RCC 7860 (cell line): ENCODE data around the gene CCIN.
A peak's percentile ranks its signal among the peaks of the same experiment; 100 is the strongest.

Experiments used
- DNase-seq: peaks from one replicate; pipeline ENCODE4 v3.0.0-alpha.2; 2015; ENCODE audit warnings: low spot score
- FAIRE-seq: peaks from 2 replicates; lab custom pipeline; 2012; peaks lifted over from hg19 to GRCh38; lab: Jason Lieb, UNC

Gene CCIN

DNA sequence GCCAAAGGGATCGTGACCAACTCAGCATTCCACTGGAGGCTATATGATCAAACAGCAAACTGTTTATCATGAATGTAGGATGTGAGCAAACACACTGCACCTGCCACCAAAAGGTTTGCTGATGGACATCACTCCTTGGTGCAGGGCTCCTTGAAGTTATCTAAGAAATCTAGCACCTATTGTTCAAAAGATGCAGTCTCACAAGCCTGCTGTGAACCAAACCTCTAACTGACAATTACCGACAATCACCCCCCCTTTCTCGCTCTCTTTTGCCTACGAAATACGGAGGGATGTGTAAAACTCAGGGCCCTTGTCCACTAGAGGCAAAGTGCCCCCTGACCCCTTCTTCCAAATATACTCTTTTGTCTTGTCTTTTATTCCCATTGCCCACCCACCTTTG is 19.0 kb downstream of the CCIN start:
- FAIRE-seq = no peak

DNA sequence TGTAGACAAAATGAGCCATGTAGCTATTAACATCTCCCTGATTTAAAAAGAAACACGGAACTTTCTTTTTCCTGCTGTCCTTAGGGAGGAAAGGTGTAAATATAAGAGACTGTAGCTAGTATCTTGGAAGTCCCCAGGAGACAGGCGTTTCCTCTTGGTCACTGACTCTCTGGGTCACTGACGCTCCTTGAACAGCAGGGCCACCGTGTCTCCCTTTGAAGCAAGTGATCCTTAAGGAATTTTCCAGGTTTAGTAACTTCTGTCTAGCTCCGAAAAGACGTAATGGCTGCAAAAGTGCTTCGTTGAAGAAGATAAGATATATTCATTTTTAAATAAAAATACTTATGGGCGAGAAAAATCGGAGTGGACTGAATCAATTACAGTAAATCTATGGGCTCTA is 20.8 kb downstream of the CCIN start:
- DNase-seq = peak; percentile 46

More for the DNA sequence above, 19.0 kb downstream of the CCIN start:
- no peak for DNase-seq

DNA sequence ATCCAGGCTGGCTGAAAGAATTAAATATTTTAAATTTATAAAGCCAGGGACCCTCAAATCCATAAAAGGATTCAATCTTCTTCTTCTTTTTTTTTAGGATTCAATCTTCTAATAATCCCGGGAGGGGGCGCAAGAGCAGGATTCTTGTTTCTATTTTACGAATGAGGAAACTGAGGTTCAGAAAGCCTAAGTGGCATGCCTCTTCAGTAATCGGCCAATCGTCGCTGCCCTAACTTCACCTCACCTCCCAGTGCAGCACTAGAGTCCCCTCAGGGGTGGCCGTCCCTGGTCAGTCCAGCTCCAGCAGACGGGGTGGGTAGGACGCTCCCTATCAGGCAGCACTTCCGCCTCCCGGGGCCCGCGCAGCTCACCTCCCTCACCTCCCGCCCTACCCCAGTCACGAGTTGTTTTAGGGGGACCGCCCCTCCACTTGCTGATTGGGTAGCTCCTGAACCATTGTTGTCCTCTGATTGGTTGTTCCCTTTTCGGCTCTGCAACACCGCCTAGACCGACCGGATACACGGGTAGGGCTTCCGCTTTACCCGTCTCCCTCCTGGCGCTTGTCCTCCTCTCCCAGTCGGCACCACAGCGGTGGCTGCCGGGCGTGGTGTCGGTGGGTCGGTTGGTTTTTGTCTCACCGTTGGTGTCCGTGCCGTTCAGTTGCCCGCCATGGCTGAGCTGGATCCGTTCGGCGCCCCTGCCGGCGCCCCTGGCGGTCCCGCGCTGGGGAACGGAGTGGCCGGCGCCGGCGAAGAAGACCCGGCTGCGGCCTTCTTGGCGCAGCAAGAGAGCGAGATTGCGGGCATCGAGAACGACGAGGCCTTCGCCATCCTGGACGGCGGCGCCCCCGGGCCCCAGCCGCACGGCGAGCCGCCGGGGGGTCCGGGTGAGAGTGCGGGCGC is 21.5 kb downstream of the CCIN start, which contains the start of gene CLTA:
CLTA (plus strand) TSS at position 534 of the 902 bp plus-strand sequence; CDS start at position 670, 136 bp downstream.
- FAIRE-seq (peak; percentile 85), DNase-seq (peak; percentile 97)

More for the DNA sequence above, 20.8 kb downstream of the CCIN start:
- FAIRE-seq = no peak

DNA sequence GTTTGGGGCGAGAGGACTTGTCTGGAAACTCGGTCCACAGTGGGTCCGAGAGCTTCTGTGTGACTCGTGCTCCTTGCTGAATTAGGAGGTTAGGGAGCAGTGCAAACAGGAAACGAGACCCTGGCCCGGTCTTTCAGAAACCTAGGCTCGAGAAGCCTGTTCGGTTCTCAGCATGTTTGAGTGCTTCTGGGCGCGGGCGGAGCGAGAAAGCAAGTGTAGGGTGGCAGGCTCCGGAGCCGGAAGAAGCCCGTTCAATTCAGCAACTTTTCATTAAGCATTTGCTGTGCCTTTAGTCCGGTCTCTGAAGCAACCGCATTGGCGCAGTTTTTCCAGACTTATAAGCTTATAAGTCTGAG is 22.1 kb downstream of the CCIN start:
- FAIRE-seq (no peak), DNase-seq (no peak)

DNA sequence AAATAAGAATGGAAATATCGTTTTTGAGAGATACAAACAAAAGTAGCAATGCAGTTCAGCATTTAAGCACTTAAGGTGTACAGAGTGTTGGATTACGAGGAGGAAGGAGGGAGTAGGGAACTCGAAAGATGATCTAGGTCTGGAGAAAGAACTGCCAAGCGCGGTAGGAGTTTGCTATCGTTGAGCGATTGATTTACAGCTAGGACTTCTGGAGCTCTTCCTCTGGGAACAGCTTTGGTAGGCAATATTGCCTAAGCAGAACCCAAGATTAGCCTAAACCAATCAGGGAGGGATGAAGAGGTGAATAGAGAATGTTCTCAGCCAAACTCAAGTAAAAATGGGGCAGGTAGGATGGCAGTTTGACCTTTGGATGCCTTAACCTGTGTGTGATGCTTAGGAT is 22.5 kb downstream of the CCIN start:
- FAIRE-seq = no peak

DNA sequence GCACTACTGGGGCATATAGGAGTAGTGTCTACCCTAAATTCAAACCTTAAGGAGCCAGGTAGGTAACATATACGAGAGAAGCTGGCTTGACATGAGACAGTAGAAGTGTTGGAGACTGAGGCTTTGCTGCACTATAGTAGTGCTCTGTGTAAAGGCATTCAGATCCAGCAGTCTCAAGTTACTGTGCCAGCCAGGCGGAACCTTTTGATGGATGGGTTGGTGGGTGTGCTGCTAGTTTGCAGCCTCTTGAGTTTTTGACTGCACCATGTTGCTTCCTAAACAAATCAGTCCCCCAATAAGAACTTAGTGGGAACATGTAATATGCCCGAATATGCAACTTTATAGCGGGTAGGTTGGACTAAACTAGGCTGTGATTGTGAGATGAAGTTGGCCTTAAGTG is 23.0 kb downstream of the CCIN start:
- FAIRE-seq = no peak
- peak; percentile 13 for DNase-seq

More for the DNA sequence above, 22.5 kb downstream of the CCIN start:
- no peak for DNase-seq

DNA sequence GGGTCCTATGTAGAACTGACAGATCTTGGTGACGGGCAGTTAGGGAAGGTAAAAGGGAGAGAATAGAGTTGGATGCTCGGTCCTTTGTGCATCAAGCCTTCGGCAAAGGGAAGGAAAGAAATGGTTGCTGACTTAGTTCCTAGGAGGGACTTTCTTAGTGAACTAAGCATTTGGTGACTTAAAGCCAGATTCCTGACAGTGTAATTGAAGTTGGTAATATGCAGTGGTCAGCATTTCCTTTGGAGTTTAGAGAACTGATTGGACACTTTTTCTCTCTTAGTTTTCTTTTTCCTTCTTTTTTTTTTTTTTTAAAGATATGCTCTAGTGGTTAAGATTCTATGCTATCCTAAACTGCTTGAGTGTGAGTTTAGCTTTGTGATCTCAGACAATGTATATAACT is 23.8 kb downstream of the CCIN start:
- DNase-seq (no peak), FAIRE-seq (no peak)

DNA sequence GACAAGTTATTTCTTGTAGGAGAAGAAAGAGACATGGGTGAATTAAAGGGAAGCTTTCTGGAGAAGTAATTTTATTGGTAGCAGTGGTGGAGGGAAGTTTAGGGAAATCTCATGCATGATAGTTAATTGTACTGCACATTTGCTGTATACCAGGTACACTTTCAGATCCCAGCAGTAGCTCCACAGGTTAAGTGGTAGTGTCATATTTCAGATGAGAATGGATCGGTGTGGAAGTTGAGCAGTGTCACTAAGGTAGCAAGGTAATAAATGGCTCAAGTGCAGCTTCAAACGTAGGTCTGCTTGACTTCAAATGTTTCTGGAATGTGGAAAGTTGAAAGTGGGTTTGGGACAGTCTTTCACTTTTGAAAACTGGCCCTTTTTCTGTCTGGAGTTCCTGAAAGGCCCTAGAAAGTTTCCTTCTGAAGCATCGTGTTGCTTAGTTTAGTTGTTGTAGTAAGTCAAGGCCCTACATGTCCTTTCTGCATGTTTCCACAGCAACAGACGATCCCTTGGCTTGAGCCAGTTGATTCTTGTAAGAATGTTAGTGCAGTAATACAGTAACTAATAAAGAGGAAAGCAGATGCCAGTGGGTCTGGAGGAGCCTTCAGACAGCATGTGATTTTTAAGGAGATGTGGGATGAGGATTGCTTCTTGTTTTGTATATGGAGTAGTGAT is 25.3 kb downstream of the CCIN start:
- DNase-seq = no peak
- no peak for FAIRE-seq

DNA sequence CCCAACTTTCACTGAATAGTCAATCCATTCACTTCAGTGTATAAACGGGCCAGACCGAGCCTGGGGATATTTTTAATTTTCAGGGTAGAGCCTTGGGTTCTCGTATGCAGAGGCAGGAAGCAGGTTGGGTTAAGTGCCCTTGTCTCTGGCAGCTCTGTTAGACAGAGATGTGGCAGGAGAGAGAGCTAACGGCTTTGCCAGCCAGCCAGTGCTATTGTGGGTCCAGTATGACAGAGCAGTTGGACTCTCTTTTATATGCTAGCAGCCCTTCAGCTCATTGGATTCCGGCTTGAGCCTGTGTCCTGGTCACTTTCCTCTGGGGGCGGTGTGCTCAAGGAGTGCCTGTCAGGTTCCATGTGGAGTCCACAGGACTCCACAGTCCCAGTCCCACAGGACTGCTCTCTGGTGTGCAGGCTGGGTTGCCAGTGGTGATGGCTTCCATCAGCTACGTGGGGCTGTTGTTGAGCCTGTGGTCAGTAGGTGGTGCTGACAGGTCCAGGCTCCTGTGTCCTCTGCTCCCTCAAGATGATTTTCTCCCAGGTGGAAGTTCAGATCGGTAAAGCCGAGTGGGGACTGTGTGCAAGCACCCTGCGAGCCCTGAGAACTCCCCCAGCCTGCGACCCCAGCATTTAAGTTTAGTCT is 35.8 kb downstream of the CCIN start:
- no peak for DNase-seq
- FAIRE-seq = no peak

DNA sequence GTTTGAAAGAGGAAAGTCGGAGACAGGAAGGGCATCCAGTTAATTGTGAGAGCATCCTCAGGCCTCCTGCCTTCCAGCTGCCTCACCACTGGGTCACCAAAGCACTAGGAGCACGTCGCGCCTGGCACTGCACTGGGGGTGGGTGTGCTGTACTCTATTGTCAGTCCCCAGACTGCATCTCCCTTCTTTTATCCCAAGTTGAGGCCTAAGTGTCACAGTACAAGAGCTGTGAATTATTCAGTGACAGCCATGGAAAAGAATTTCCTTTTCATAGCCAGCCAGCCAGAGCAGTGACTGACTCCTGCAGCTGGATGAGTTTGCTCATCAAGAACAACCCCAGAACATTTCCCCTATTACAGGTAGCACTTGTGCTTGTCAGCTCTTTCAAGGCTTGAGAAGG is 37.8 kb downstream of the CCIN start:
- peak; percentile 82 for DNase-seq

DNA sequence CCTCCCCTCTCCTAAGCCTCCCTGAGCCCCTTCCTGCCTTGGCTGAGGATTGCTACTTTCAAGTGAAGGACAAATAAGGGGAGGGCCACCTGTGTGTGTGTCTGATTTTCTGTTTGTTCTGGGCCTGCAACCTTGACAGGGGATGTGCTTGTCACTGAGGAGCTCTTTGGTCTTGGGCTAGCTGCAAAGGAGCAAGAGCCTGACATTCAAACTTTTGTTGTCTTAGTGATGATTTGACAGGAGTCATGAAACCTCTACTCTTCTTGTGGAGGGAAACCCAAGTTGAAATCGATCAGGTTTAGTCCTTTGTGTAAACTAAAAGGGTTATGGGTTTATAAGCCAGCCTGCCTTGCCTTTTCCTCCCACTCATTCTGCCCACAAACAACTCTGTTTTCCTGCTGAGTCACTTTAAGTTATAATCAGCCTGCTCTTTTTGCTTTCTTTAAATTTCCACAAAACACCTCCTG is 38.4 kb downstream of the CCIN start:
- peak; percentile 6 for DNase-seq
- no peak for FAIRE-seq

More for the DNA sequence above, 37.8 kb downstream of the CCIN start:
- FAIRE-seq = peak; percentile 75

DNA sequence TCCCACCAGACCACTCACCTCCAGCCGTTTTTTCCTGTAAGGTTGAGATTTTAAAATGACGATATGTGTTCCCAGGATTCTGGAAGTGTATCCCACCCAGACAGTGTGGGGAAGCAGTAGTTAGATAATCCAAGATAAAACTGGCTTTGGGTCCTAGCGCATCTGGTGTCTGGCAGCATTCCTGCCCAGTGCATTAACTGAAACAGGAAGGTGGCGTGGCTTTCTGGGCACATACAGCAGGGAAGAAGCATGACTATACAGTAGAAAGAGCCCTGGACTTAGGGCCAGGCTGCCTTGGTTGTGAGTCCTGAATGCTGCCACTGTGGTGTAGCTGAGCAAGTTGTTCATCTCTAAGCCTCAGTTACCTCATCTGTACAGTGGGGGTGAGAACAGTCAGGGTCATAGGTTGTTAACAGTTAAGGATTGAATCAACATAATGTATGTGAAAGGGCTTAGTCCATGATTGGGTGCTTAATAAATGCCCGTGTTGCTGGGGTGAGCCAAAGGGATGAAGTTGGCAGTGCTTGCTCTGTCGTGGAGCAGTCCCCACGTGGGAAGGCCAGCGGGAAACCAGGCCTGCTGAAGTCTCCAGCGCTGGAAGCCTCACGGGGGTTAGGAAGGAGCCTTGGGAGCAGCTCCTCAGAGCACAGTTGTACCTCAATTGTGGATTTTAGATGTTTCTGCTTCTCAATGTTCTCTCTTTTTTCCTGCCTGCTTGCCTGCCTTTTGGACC is 39.5 kb downstream of the CCIN start:
- FAIRE-seq = no peak
- no peak for DNase-seq

DNA sequence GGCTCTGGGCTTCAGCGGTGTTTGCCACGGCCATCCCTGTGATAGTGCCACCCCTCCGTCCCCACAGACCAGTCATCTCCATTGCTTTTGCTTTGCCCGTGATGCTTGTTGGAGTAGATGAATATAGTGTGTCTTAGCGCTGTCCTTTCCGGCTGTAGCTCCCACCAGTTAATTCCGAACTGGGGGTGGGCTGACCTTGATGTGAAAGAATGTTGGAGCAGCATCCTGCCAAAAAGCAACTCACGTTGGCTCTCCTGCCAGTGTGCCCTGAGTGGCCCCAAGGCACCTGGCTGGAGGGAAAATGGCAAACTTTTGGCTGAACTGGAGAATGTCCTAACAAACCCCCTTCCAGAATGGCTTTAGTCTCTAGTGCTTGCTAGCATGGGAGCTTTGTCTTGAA is 41.5 kb downstream of the CCIN start:
- FAIRE-seq (no peak), DNase-seq (no peak)

DNA sequence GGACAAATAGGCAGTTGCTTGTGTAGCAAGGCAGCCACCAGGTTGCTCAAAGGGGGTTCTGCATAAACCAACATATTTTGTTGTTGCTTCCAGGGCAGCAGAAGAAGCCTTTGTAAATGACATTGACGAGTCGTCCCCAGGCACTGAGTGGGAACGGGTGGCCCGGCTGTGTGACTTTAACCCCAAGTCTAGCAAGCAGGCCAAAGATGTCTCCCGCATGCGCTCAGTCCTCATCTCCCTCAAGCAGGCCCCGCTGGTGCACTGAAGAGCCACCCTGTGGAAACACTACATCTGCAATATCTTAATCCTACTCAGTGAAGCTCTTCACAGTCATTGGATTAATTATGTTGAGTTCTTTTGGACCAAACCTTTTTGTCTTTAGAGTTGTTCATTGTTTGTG is 42.3 kb downstream of the CCIN start:
- FAIRE-seq = no peak
- no peak for DNase-seq

DNA sequence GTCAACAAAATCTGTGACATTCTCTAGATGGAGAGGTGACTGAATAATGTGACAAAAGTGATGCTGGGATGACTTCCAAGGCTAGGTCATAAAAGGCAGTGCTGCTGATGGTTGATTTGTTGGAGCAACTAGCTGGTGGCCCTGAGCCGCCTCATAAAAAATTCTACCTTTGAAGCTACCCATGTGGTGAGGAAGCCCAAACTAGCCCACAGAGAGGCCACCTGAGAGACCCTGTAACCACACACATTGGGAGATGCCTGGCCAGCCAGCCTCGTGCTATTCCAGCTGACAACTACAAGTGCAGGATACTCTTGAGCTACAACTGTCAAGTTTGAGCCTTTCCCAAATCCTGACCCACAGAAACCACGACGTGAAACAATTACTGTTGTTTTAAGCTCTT is 44.2 kb downstream of the CCIN start:
- DNase-seq = no peak
- no peak for FAIRE-seq

DNA sequence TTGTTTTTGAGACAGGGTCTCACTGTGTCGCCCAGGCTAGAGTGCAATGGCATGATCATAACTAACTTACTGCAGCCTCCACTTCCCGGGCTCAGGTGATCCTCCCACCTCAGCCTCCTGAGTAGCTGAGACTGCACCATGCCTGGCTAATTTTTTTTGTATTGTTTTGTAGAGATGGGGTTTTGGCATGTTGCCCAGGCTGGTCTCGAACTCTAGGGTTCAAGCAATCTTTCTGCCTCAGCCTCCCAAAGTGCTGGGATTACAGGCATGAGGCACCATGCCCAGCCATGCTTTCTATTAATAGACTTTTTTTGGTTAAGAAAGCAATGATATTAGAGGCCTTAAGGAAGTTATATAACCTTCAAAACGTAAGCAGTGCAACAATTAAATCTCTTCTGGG is 44.8 kb downstream of the CCIN start:
- FAIRE-seq (no peak), DNase-seq (no peak)

DNA sequence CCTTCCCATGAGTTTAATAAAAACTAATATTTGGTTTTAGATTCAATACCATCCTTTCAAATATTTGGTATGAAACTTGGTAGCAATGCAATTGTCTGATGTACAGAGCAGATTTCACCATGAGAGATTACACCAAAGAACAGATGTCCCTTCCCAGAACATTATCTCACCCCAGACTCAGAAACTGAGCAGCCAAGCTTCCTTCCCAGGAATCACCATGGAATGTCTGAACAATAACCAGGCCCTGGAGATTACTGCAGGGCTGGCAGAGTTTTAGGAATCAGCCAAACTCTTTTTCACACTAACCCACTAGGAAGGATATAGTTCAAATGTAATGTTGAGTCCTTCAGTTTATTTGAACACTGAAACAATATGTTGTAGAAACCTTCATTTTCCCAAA is 45.4 kb downstream of the CCIN start:
- FAIRE-seq (no peak), DNase-seq (no peak)

DNA sequence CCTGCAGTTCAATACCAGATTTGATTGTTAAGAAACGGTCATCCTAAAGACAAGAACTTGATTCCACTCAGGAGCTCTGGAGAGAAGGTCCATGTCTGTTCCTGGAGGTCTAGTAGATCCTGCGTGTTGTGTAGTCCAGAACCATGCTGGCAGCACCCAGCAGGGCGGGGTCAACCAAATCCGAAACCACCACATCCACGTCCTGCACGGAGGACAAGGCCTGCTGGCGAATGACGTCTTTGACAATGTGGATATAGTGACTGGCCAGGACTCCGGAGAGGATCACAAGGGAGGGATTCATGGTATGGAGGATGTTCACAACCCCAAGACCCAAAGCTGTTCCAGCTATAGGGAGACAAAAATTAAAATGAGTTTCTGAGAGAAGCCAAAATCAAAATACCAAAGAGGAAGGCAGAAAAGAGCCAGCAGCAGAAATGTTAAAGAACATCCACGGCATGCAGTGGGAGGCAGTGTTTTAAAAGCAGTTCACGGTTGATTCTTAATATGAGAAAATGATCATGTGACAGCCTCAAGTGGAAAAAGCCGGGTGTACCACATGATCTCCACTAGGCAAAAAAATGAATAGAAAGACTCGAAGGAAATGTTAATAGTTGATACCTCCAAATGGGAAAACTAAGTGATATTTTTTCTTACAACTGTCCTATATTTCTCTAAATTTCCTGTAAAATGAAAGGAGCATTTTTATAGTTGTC is 48.2 kb downstream of the CCIN start:
- FAIRE-seq (no peak), DNase-seq (no peak)

DNA sequence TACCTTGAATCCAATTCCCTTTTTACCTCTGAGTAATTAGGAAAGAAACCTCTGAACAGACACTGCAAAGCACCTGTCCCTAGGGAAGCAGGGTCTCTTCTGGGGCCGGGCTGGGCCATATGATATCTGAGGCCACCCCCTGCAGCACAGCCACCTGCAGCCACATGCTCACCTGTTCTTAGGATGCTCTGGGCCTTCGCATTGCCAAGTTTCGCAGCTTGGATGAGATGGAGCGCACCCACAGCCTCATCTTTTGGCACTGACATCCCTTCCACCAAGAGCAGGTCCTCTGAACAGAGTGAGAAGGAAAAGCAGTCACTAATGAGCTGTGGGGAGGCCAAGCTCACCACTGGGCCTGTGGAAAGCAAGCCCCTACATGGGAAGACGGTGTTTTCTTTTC is 48.8 kb downstream of the CCIN start:
- DNase-seq (no peak), FAIRE-seq (no peak)

DNA sequence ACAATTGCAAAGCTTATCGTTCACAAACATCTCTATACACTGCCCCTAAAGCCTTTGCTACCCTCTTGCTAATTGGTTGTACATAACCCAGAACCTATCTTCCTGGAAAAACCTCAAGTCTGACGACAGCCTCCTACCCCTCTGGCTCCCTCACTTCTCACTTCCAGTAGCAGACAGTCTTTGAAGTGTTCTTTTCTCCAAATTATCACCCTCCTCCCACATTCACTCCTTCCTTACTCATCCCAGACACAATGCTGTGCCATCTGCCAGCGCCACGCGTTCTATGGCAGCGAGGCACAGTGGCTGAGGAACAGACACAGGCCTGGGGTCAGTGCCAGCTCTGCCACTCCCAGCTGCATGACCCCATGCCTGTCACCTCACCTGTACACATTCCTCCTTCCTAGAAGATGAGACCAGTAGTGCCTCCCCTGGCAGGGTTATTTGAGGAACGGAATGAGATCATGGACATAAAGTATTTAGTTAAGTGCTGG is 49.3 kb downstream of the CCIN start:
- FAIRE-seq (no peak), DNase-seq (no peak)
